H9 (cell line): ENCODE data around the gene LMO1. TPM values are rescaled to one million over a fixed set of nuclear protein-coding genes. Genes with fewer than 3 reads are reported as not detected.
A peak's percentile ranks its signal among the peaks of the same experiment; 100 is the strongest.

Experiments used
- DNase-seq: peaks from one replicate; pipeline ENCODE4 v3.0.0-alpha.2; 2017
- H2AFZ ChIP-seq: one replicate; pipeline ENCODE4 v1.6.1; 2013; ENCODE audit warnings: mild to moderate bottlenecking, low read length, control low read depth, moderate library complexity
- H2AK5ac ChIP-seq: 2 replicates; pipeline ENCODE4 v1.6.1; 2013; ENCODE audit warnings: low read length, control low read depth, mixed read lengths; ENCODE audit not compliant: insufficient read length
- H2BK120ac ChIP-seq: one replicate; pipeline ENCODE4 v1.6.1; 2013; ENCODE audit warnings: low read depth, mild to moderate bottlenecking, low read length, control low read depth, inconsistent platforms; ENCODE audit not compliant: poor library complexity, severe bottlenecking
- H2BK12ac ChIP-seq: 2 replicates; pipeline ENCODE4 v1.6.1; 2013; ENCODE audit warnings: low read length, control low read depth, mixed read lengths, low read depth; ENCODE audit not compliant: insufficient read length
- H2BK15ac ChIP-seq: 2 replicates; pipeline ENCODE4 v1.6.1; 2013; ENCODE audit warnings: low read depth, low read length, control low read depth
- H2BK20ac ChIP-seq: one replicate; pipeline ENCODE4 v1.6.1; 2013; ENCODE audit warnings: low read depth, mild to moderate bottlenecking, low read length, control low read depth, inconsistent platforms; ENCODE audit not compliant: poor library complexity, severe bottlenecking
- H2BK5ac ChIP-seq: 2 replicates; pipeline ENCODE4 v1.6.1; 2013; ENCODE audit warnings: low read length, control low read depth, mixed read lengths; ENCODE audit not compliant: insufficient read length
- H3K14ac ChIP-seq: 2 replicates; pipeline ENCODE4 v1.6.1; 2013; ENCODE audit warnings: low read length, control low read depth; ENCODE audit not compliant: insufficient read depth
- H3K18ac ChIP-seq: 2 replicates; pipeline ENCODE4 v1.6.1; 2013; ENCODE audit warnings: low read depth, mild to moderate bottlenecking, mixed read lengths, low read length, control low read depth; ENCODE audit not compliant: insufficient read length
- H3K23ac ChIP-seq: 2 replicates; pipeline ENCODE4 v1.6.1; 2013; ENCODE audit warnings: low read length, control low read depth, mixed read lengths, low read depth; ENCODE audit not compliant: insufficient read length
- H3K23me2 ChIP-seq: 2 replicates; pipeline ENCODE4 v1.6.1; 2013; ENCODE audit warnings: low read depth, mild to moderate bottlenecking, mixed read lengths, low read length, control low read depth; ENCODE audit not compliant: insufficient read length, poor library complexity, severe bottlenecking
- H3K27ac ChIP-seq: 2 replicates; pipeline ENCODE4 v1.5.1; 2013; ENCODE audit warnings: low read length, control low read depth, mixed read lengths, low read depth; ENCODE audit not compliant: insufficient read length
- H3K27me3 ChIP-seq: 2 replicates; pipeline ENCODE4 v1.6.1; 2013; ENCODE audit warnings: low read length, control low read depth, inconsistent platforms; ENCODE audit not compliant: insufficient read depth
- H3K4ac ChIP-seq: 2 replicates; pipeline ENCODE4 v1.6.1; 2013; ENCODE audit warnings: low read depth, mild to moderate bottlenecking, control low read depth, inconsistent platforms, low read length, moderate library complexity
- H3K4me1 ChIP-seq: 2 replicates; pipeline ENCODE4 v1.6.1; 2013; ENCODE audit warnings: low read length, control low read depth, inconsistent platforms; ENCODE audit not compliant: insufficient read depth
- H3K4me2 ChIP-seq: 2 replicates; pipeline ENCODE4 v1.6.1; 2013; ENCODE audit warnings: low read length, control low read depth, mixed read lengths; ENCODE audit not compliant: insufficient read length, insufficient read depth
- H3K56ac ChIP-seq: 2 replicates; pipeline ENCODE4 v1.6.1; 2013; ENCODE audit warnings: low read depth, mild to moderate bottlenecking, mixed read lengths, low read length, control low read depth; ENCODE audit not compliant: insufficient read length
- H3K79me1 ChIP-seq: 2 replicates; pipeline ENCODE4 v1.6.1; 2013; ENCODE audit warnings: low read depth, mild to moderate bottlenecking, moderate library complexity, low read length, control low read depth, inconsistent platforms; ENCODE audit not compliant: insufficient read depth, poor library complexity, severe bottlenecking
- H3K79me2 ChIP-seq: 2 replicates; pipeline ENCODE4 v1.6.1; 2013; ENCODE audit warnings: low read length, control low read depth, inconsistent platforms; ENCODE audit not compliant: insufficient read depth
- H3K9ac ChIP-seq: 2 replicates; pipeline ENCODE4 v1.6.1; 2013; ENCODE audit warnings: low read length, control low read depth, mixed read lengths; ENCODE audit not compliant: insufficient read length; ENCODE audit errors: extremely low read depth
- H3K9me3 ChIP-seq: one replicate; pipeline ENCODE4 v1.6.1; 2013; ENCODE audit warnings: low read depth, low read length, inconsistent platforms; ENCODE audit not compliant: control insufficient read depth
- H3T11ph ChIP-seq: one replicate; pipeline ENCODE4 v1.6.1; 2013; ENCODE audit warnings: mild to moderate bottlenecking, low read length, control low read depth, inconsistent platforms
- H4K20me1 ChIP-seq: one replicate; pipeline ENCODE4 v1.6.1; 2013; ENCODE audit not compliant: control insufficient read depth, insufficient read length, insufficient read depth
- H4K5ac ChIP-seq: 2 replicates; pipeline ENCODE4 v1.6.1; 2013; ENCODE audit warnings: low read depth, mild to moderate bottlenecking, mixed read lengths, low read length, control low read depth; ENCODE audit not compliant: insufficient read length
- H4K8ac ChIP-seq: replicated peaks from 2 replicates; pipeline ENCODE4 v1.6.1; 2013; ENCODE audit warnings: low read length, control low read depth, mixed read lengths, low read depth; ENCODE audit not compliant: insufficient read length
- H4K91ac ChIP-seq: 2 replicates; pipeline ENCODE4 v1.6.1; 2013; ENCODE audit warnings: low read depth, mild to moderate bottlenecking, moderate library complexity, mixed read lengths, low read length, control low read depth; ENCODE audit not compliant: insufficient read length
- H3K27ac Mint-ChIP-seq, 3 experiments: 2 replicates in 2 of 3; 3 replicates in 1 of 3; pipeline ENCODE4 v1.8.0; 2020 to 2021; ENCODE audit warnings: mixed read lengths in 3 of 3, mild to moderate bottlenecking in 1 of 3, moderate library complexity in 1 of 3
- H3K27me3 Mint-ChIP-seq: 2 replicates; pipeline ENCODE4 v1.8.0; 2021; ENCODE audit warnings: low read depth, mild to moderate bottlenecking, moderate library complexity, mixed read lengths
- H3K36me3 Mint-ChIP-seq, 3 experiments: 2 replicates in 2 of 3; 3 replicates in 1 of 3; pipeline ENCODE4 v1.8.0; 2020 to 2021; ENCODE audit warnings: low read depth in 3 of 3, mixed read lengths in 3 of 3; ENCODE audit not compliant: insufficient read depth in 1 of 3
- H3K4me1 Mint-ChIP-seq, 2 experiments: 2 replicates each; pipeline ENCODE4 v1.8.0; 2020; ENCODE audit warnings: mixed read lengths in 2 of 2
- H3K4me3 Mint-ChIP-seq, 2 experiments: 2 replicates in 1 of 2; 3 replicates in 1 of 2; pipeline ENCODE4 v1.8.0; 2020 to 2021; ENCODE audit warnings: mild to moderate bottlenecking in 2 of 2, mixed read lengths in 2 of 2, moderate library complexity in 1 of 2
- H3K9me3 Mint-ChIP-seq, 2 experiments: 2 replicates in 1 of 2; 3 replicates in 1 of 2; pipeline ENCODE4 v1.8.0; 2020; ENCODE audit warnings: mild to moderate bottlenecking in 2 of 2, mixed read lengths in 2 of 2, moderate library complexity in 1 of 2
- WGBS: extraction: QIAGEN DNeasy Blood & Tissue Kit; methylation state at CpG from one replicate; pipeline ENCODE4 v1.1.7; 2013; ENCODE audit warnings: missing lambda C conversion rate, low lambda C conversion rate, mixed read lengths; ENCODE audit not compliant: insufficient read length; ENCODE audit errors: extremely low coverage; 5-methylcytosine and 5-hydroxymethylcytosine counted together
- total RNA-seq: library from RNA; stranded (reverse); gene quantifications from 2 replicates; pipeline ENCODE4 v1.2.1, GENCODE V29; 2021
- TF ChIP-seq, protein P1 (sequence below): fragments of 200-600 bp; sonication (generic); conservative IDR thresholded peaks from 3 replicates; pipeline ENCODE4 v1.8.0; 2021; ENCODE audit warnings: antibody characterized with exemption, mild to moderate bottlenecking

Gene LMO1
- total RNA-seq, 1 experiment from 2014 or later, result 0.50 TPM

DNA sequence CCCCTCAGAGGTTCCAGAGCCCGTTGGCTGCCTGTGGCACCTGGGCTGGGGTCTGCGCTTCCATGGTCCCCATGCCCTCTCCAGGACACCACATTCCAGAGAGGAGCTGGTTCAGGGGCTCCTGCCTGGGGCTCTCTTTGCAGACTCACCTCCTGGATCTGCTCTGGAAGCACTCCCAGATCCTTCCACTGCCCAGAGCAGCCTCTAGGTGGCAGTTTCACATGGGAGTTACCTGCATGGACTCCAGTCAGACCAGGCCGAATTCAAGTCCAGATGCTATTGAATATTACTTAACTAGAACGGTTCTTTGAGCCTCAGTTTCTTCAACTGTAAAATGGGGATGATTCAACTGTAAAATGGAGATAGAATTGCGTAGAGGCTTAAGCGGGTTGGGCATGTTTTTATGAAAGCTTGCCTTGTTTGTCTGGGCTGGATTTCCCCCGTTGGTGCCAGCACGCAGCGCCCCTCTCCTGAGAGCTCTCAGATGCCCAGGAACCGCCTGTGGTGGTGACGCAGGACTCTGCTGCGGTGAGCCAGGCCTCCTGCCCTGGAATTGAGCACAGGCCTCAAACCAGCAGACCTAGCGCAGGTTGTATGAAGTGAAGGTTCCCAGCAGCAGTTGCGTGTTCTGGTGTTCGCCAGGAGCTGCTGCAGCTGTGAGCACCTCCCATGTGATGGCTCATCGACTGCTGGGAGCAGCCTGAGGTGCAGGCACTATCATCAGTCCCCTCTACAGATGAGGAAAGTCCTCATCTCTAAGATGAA, 44.2 kb downstream of the LMO1 start:
- Histone ChIP-seq H3K56ac (no peak overlapping the region), H3K27me3 (no peaks in the 10 kb centered on the region), H2AK5ac (no peak overlapping the region), H3K14ac (no peak overlapping the region), H3K79me2 (no peaks in the 10 kb centered on the region), H4K91ac (no peak overlapping the region), H2AFZ (no peak overlapping the region), H3K9ac (no peak overlapping the region), H4K5ac (no peak overlapping the region), H3K9me3 (no peaks in the 10 kb centered on the region), H3K4me1 (no peaks in the 10 kb centered on the region), H4K8ac (no peak overlapping the region), H2BK20ac (no peak overlapping the region), H3K23ac (no peak overlapping the region), H3K27ac (no peak overlapping the region), H3K18ac (no peak overlapping the region), H4K20me1 (no peaks in the 10 kb centered on the region), H2BK15ac (no peak overlapping the region), H2BK12ac (no peak overlapping the region), H3K79me1 (no peaks in the 10 kb centered on the region), H2BK5ac (no peak overlapping the region), H3T11ph (no peak overlapping the region), H3K4me2 (no peak overlapping the region), H2BK120ac (no peak overlapping the region), H3K4ac (no peak overlapping the region), H3K23me2 (no peaks in the 10 kb centered on the region)
- TF ChIP-seq, protein P1, sequence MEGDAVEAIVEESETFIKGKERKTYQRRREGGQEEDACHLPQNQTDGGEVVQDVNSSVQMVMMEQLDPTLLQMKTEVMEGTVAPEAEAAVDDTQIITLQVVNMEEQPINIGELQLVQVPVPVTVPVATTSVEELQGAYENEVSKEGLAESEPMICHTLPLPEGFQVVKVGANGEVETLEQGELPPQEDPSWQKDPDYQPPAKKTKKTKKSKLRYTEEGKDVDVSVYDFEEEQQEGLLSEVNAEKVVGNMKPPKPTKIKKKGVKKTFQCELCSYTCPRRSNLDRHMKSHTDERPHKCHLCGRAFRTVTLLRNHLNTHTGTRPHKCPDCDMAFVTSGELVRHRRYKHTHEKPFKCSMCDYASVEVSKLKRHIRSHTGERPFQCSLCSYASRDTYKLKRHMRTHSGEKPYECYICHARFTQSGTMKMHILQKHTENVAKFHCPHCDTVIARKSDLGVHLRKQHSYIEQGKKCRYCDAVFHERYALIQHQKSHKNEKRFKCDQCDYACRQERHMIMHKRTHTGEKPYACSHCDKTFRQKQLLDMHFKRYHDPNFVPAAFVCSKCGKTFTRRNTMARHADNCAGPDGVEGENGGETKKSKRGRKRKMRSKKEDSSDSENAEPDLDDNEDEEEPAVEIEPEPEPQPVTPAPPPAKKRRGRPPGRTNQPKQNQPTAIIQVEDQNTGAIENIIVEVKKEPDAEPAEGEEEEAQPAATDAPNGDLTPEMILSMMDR, result peak; percentile 73
- peak overlapping the region in 1 of 3 experiments; percentile 14; a peak in 1 of 7 replicates for H3K27ac Mint-ChIP-seq
- WGBS, result no CpG with 5 or more reads among the region's 16 CpGs
- H3K9me3 Mint-ChIP-seq, result no peaks in the 10 kb centered on the region
- peaks cover 9% of the 10 kb centered on the region for H3K27me3 Mint-ChIP-seq
- H3K36me3 Mint-ChIP-seq, result no peaks in the 10 kb centered on the region
- no peak overlapping the region for H3K4me3 Mint-ChIP-seq
- H3K4me1 Mint-ChIP-seq, result peaks cover 13 to 28% of the 10 kb centered on the region in 2 experiments
- peak; percentile 84 for DNase-seq
